ENCODE data around the gene ARHGAP15.

Gene ARHGAP15

DNA sequence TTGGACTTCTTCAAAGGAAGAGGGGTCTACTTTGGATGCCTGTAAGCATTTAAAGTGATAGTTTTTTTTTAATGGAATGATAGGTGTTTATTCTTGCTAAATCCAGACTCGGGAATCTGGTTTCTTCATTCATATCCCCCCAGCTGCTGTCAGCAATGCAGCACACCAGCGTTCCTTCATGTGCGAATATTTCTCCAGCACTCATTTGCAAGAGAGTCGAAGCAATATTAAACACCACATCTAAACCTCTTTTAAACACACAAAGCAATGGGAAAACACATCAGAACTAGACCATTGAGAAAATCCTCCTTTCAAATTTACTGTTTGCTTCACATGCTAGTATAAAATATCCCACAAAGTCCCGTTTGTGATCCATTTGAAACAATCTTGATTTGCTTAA lies 563.7 kb downstream of the ARHGAP15 start:
- no peak for DNase-seq

GRCh38 chr2:143694335-143694734 lies 565.1 kb downstream of the ARHGAP15 start:
- DNase-seq, result no peak

GRCh38 chr2:143696651-143697050 lies 567.4 kb downstream of the ARHGAP15 start:
- no peak for DNase-seq

GRCh38 chr2:143697744-143698143 lies 568.5 kb downstream of the ARHGAP15 start:
- DNase-seq, result no peak

- no peak for DNase-seq
These were observed 569.1 kb downstream of the ARHGAP15 start for GRCh38 chr2:143698352-143698751.

DNA sequence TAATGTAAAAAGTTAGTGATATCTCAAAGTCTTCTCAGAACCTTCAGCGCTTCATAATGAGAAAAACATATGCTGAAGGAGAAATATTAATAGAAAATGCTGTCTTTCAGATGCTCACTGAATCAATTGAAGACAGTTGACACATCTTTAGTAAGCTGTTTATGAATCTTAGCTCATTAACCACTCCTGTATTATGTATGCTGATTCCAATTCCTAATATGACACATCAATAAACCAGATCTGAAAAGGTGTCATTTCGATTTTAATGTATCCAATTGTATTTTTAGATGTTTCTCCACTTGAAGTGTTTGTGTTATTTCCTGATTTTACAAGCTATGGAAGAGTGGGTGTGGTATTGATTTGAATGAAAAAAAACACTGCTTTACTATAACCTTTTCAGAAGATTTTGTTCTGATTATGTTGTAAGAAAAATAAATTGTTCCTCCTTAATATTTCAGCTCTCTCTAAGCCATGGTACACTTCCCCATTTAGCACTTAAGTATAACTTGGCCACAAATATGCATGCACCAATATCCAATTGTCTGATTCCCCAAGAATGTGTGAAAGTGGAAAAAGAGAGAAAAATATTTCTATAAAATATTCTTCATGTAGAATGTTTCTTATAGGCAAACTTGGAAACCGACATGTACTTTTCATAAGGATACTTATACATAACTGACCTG lies 569.8 kb downstream of the ARHGAP15 start:
- DNase-seq, result no peak

- no peak for DNase-seq
These were observed 571.6 kb downstream of the ARHGAP15 start for GRCh38 chr2:143700865-143701264.

DNA sequence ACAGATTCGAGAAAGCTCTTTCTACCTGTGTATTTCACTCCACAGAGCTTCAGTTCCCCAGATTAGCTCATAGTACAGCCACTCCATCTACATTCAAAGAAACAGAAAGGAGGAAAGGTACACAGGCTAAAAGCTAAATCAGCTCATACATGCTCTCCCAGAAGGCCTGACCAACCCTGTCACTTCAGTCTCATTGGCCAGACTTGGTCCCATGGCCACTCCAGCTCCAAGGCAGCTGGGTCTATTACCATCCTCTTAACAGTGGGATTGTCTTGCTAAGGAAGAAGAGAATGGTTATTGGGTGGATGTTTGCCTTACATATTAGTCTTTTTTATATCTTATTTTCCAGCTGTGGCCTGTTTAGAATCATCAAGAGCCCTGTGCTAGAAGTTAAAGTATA lies 572.6 kb downstream of the ARHGAP15 start:
- no peak for DNase-seq

DNA sequence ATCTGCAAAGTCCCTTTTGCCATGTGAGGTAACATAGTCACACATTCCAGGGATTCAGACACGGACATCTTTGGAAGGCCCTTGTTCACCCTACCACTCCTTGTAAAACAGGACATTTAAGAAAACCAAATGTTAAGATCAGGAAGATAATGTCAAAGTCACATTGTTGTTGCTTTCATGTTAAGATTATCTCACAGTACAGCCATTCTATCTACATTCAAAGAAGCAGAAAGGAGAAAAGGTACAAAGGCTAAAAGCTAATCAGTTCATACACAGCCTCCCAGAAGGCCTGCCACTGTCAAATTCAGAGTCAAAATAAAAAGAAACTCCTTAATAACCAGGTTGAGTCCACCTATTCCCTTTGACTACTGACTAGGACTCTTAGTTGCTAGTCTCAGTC lies 573.7 kb downstream of the ARHGAP15 start:
- DNase-seq, result no peak

GRCh38 chr2:143704451-143705106 lies 575.4 kb downstream of the ARHGAP15 start:
- DNase-seq, result no peak

- no peak for DNase-seq
These were observed 576.0 kb downstream of the ARHGAP15 start for GRCh38 chr2:143705108-143705707.

DNA sequence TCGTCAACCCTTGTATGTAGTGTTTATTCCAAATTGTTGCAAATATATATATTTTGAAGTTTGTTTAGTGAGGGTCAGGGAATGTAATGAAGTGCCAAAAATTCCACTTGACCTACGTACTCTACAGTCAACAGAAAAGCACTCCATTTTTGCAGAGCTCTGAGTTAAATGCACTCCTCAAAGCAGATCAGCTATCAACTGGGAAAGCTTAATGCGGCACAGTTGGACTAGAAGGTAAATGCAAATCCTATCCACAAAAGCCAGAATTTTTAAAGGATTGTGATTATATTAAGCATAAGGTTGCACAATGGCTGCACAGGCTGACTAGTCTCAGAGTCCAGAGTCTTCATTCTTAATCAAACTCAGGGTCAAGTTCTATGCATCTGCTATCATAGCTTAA lies 577.1 kb downstream of the ARHGAP15 start:
- DNase-seq, result no peak

GRCh38 chr2:143708682-143709081 lies 579.5 kb downstream of the ARHGAP15 start:
- no peak for DNase-seq

DNA sequence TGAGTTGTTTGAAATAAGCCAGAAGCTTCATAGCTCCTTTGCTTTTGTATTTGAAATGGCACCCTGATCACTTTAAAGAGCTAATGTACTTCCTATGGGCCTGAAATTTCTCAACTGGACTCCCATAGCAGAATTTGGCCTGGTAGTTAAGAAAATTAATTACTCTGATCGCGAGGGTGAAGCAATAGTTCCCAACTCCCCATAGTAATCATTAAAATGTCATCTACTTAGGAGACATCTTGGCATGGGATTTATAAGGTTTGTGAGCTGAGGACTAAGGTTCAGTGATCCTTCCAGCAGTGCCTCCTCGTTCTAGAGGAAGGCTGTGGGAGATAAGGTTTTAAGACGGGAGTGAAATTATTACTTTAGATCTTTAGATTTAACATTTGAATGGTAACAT lies 581.0 kb downstream of the ARHGAP15 start:
- DNase-seq, result peak; percentile 17

DNA sequence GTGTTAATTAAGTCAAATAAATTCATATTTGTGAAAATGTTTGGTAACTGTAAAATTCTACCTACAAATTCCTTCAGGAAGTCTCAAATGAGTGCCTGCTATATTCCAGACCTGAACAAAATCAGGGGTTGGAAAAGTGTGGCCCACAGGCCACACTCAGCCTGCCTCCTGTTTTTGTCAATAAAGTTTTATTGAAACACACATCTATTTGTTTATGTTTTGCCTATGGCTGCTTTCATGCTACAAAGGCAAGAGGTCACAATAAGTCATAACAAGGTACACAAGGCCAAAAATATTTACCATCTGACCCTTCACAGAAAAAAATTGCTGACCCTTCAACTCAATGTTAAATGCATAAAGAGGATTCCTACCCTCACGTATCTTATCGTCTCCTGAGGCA lies 581.7 kb downstream of the ARHGAP15 start:
- DNase-seq, result no peak

- DNase-seq, result no peak
These were observed 587.3 kb downstream of the ARHGAP15 start for GRCh38 chr2:143716522-143716921.

DNA sequence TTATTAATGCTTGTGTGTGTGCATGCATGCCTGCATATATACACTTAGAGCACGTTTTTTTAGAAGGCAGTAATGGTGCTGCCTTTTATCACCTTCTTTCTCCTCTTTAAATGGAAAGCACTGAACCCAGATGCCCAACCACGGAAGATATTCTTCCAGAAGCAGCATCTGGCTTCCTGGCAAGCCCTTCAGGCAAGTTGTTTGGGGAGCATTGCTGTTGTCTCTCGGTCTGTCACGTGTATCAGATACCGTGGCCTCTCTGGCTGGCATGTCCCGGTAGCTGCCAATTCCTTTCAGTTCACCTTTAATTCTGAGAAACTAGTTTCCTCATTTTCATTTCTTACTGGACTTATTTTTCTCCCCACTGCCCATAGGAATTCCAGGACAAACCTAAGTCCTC lies 587.8 kb downstream of the ARHGAP15 start:
- DNase-seq, result peak; percentile 13

GRCh38 chr2:143717536-143718168 lies 588.4 kb downstream of the ARHGAP15 start:
- no peak for DNase-seq

GRCh38 chr2:143718745-143719144 lies 589.5 kb downstream of the ARHGAP15 start:
- no peak for DNase-seq

DNA sequence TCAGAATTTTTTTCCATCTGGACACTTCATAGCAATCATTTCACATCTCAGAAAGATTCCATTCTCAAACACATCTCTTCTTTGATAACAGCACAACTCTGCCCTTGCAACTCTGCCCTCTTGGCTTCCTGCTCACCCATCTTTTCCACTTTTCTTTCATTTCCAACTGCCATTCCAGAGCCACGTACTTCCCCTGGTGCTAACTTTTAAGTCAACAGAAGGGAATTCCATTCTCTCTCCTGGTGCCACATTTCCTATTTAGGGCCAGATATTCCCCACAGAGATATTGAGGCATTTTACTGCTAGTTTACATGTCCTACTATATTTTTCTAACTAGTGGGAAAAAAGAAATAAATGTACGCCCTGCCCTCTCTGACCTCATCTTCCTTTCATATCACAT lies 590.2 kb downstream of the ARHGAP15 start:
- DNase-seq, result no peak

- no peak for DNase-seq
These were observed 591.0 kb downstream of the ARHGAP15 start for GRCh38 chr2:143720095-143720664.

GRCh38 chr2:143725400-143725799 lies 596.2 kb downstream of the ARHGAP15 start:
- no peak for DNase-seq

Measured in right kidney (tissue), 1 donor.